Gastroesophageal sphincter (tissue), 3 donors: Measurements from ENCODE around the gene NAV2.

ENCODE experiments used
- CTCF ChIP-seq, 4 experiments: fragments of 200-600 bp in 2 of 4; fragments of 450-650 bp in 2 of 4; sonication (generic) in 1 of 4; IDR thresholded peaks; one replicate each; pipeline ENCODE4 v1.5.1; 2017 to 2019; ENCODE audit warnings: antibody characterized with exemption in 4 of 4, mild to moderate bottlenecking in 2 of 4, moderate library complexity in 2 of 4
- POLR2A ChIP-seq, 2 donors: fragments of 450-650 bp; IDR thresholded peaks; one replicate each; pipeline ENCODE4 v1.6.1; 2017; ENCODE audit warnings: antibody characterized with exemption in 2 of 2, mild to moderate bottlenecking in 2 of 2, moderate library complexity in 1 of 2
- POLR2AphosphoS5 ChIP-seq: sonication (generic); formaldehyde crosslinking; IDR thresholded peaks from one replicate; pipeline ENCODE4 v1.6.1; 2017; ENCODE audit warnings: antibody characterized with exemption

GRCh38 chr11:20011307-20011951 is 298.8 kb downstream of the NAV2 start:
- no peak for TF ChIP-seq CTCF (IDR thresholded peaks at IDR 0.05)
- TF ChIP-seq POLR2AphosphoS5 = peak; percentile 5
- TF ChIP-seq POLR2A (IDR thresholded peaks at IDR 0.05) = no peak
